Fibroblast of pulmonary artery (primary cell): ENCODE results near the gene KCNH2.

ENCODE experiments used
- DNase-seq: peaks from one replicate; pipeline ENCODE4 v3.0.0-alpha.2; 2010; ENCODE audit warnings: low read depth
- H3K4me3 ChIP-seq: replicated peaks from 2 replicates; pipeline ENCODE4 v1.5.1; 2011; ENCODE audit warnings: low read depth, mild to moderate bottlenecking, control low read depth, low read length, moderate library complexity
- CTCF ChIP-seq: IDR thresholded peaks from 2 replicates; pipeline ENCODE4 v1.5.1; 2011; ENCODE audit warnings: mild to moderate bottlenecking, control low read depth, low read length, inconsistent platforms; ENCODE audit errors: missing control alignments

The KCNH2 gene

GRCh38 chr7:150959739-150960734 is 18.1 kb downstream of the KCNH2 start:
- DNase-seq: peak; percentile 42
- H3K4me3 ChIP-seq: no peak overlapping the region
- no peak for TF ChIP-seq CTCF

GRCh38 chr7:150959081-150959480 is 19.0 kb downstream of the KCNH2 start:
- no peak for TF ChIP-seq CTCF
- no peak for DNase-seq
- H3K4me3 ChIP-seq: no peak overlapping the region

DNA sequence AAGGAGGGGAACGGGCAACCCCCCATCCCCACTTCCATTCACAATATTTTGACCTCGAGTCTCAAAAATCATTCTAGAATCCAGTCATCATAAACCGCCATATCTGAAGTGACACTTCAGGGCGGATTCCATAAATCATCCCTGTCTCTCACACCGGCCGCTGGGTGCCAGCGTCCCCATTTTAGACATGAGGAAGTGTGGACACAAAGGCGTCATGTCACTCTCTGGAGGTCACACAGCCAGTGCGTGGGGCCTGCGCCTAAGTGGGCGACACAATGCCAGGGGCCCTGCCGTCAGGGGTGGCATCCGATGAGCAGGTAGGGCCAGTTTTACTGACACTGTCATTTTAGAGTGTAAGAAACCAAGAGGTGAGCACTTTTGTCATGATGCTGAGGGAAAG is 19.5 kb downstream of the KCNH2 start:
- DNase-seq: no peak
- H3K4me3 ChIP-seq: no peak overlapping the region
- no peak for TF ChIP-seq CTCF

GRCh38 chr7:150958062-150958552 is 20.0 kb downstream of the KCNH2 start:
- DNase-seq: no peak
- H3K4me3 ChIP-seq: no peak overlapping the region
- no peak for TF ChIP-seq CTCF

DNA sequence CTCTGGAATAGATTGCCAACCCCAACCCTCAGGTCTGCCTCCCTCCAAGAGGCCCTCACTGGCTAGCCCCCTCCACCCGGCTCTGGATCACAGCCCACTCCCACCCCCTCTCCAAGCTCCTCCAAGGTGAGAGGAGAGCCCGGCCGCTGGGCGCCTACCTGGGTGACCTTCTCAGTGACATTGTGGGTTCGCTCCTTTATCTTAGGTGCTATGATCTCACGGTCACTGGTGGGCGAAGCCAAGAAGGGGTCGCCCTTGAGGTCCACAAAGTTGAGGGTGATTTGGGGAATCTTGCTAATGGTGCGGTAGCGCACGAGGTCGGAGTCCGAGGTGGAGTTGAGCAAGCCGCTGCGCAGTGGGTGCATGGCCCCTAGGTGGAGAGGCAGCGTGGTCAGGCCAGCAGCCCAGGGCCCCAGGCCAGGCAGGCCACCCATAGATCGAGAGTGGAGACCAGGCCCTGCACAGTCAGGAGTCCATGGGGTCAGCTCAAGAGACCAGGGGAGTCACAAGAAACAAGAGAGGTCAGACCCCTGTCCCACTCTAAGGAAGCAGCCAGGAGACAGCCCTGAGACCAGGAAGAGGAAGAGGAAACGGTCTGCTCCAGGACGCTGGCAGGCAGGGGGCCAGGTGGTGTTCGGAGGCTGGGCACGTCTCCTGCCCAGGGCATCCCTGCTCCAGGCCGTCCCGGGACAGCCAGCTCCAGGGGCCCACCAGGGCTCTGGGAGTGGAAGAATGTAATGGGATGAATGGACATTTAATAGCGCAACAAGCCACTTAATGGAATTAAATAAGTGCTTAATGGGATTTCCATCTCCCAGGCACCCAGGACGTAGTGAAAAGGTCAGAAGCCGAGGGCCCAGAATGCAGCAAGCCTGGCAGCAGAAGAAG is 20.7 kb downstream of the KCNH2 start:
- no peak overlapping the region for H3K4me3 ChIP-seq
- TF ChIP-seq CTCF: no peak
- no peak for DNase-seq

DNA sequence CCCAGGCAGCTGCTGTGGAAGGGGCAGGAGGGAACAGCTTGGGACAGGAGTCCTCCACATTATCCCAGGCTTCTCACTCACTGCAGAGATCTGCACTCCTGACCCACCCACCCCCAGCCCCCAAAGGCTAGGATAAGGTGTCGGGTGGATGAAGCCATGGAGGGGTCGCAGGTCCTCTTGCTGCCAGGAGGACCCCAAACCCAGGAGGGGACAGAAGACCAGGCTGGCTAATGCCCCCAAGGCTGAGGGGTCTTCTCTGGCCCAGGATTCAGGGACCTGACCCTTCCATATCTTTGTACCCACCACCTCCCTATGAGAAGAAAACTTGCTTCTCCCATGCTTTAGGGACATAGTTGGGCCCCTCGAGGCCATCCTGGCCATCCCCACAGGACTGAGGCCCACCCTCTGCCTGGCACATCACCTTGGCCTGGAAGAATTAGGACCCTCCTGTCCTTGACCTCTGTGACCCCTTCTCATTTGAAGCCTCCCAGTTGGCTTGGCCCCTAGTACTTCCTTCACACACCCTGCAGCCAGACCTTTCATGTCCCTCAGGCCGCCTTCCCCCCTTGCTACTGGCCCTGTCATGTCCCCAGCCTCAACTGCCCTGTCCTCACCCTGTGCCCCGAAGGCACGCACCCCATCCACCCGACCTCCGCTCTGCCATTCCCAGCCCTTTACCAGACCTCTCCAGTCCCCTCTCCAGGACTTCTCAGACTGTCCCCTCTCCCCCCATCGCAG is 21.6 kb downstream of the KCNH2 start:
- no peak for TF ChIP-seq CTCF
- H3K4me3 ChIP-seq: no peak overlapping the region
- no peak for DNase-seq
